GM12801 (cell line): ENCODE results near the gene DSTYK.

Source experiments
- CTCF ChIP-seq: IDR thresholded peaks from one replicate; pipeline ENCODE4 v1.5.1; 2011; ENCODE audit warnings: control low read depth; ENCODE audit not compliant: insufficient read length; ENCODE audit errors: extremely low read depth

The DSTYK gene

GRCh38 chr1:205168291-205168690 lies 43.2 kb downstream of the DSTYK start:
- TF ChIP-seq CTCF, result no peak

DNA sequence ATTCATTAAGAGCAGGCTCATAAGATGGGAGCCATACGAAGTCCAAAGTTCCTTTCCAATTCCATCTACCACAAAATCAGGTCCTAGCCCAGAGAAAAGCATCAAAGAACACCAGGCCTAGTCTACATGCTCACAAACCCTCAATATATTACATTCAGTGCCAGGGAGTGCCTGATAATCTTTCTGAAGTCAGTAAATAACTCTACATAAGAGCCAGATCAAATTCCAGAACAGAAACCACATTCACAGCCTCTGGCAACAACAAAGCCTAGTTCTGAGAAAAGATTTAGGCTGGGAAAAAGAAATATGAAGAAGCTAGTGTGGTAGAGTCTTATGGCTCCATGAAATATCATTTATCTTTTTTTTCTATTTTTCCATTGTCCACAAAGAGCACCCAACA lies 49.2 kb downstream of the DSTYK start:
- no peak for TF ChIP-seq CTCF

- TF ChIP-seq CTCF, result no peak
These were observed 50.4 kb downstream of the DSTYK start for GRCh38 chr1:205161076-205161475.

- no peak for TF ChIP-seq CTCF
These were observed 53.4 kb downstream of the DSTYK start for GRCh38 chr1:205158048-205158616.

DNA sequence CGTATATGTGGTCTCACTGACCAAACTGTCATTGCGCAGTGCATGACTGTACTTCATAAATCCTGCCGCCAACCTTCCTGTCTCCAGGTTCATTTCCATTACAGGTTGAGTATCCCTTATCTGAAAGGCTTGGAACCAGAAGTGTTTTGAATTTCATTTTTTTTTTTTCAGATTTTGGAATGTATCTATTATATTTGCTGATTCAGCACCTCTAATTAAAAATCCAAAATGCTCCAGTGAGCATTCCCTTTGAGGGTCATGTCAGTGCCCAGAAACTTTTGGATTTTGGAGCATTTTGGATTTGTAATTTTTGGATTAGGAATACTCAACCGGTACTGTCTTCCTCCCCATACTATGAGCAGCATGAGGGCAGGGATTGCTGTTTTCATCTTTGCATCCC lies 59.0 kb downstream of the DSTYK start:
- TF ChIP-seq CTCF, result no peak

DNA sequence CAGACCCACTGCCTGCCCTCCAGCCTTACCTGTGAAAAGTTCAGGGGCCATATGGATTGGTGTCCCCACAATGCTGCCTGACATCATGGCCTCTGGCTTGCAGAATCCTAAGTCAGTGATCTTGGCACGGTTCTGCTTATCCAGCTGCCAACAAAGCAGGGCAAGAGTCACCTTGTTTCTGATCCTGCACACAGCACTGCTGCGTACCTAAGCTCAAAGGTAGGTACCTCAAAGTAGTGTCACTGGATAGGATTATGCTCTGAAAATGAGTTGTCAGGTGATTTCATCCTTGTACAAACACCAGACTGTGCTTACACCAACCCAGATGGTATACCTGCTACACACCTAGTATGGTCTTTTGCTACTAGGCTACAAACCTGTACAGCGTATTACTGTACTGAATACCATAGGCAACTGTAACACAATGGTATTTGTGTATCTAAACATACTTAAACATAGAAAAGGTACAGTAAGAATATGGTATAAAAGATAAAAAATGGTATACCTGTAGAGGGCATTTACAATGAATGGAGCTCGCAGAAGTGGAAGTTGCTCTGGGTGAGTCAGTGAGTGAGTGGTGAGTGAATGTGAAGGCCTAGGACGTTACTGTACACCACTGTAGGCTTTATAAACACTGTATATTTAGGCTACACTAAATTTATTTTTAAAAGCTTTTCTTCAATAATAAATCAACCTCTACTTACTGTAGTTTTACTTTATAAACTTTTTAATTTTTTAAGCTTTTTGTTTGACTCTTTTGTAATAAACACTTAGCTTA lies 60.7 kb downstream of the DSTYK start:
- no peak for TF ChIP-seq CTCF

- no peak for TF ChIP-seq CTCF
These were observed 64.2 kb downstream of the DSTYK start for GRCh38 chr1:205147191-205147835.
